Measurements from ENCODE around the gene NFAT5. TPM values are rescaled to one million over a fixed set of nuclear protein-coding genes. Genes with fewer than 3 reads are reported as not detected.

Gene NFAT5
- total and polyA plus RNA-seq, 9 of the 15 experiments (the other 6 are each of a cell fraction or from before 2014, with no cell fraction given) = 0.78 to 20.5 (median 12.4) TPM

GRCh38 chr16:69595127-69596036 lies 29.6 kb downstream of the NFAT5 start (continued):
- TF ChIP-seq FOS (IDR thresholded peaks at IDR 0.05; ENCODE audit: extremely low read depth, insufficient read length) (peak; percentile 27), SNIP1 (IDR thresholded peaks at IDR 0.05; ENCODE audit: low read depth) (no peak), NR2F6 (CRISPR knock-in tag; IDR thresholded peaks at IDR 0.05) (no peak), MEIS2 (IDR thresholded peaks at IDR 0.05; ENCODE audit: partially characterized antibody) (peak; percentile 87), ZNF217 (CRISPR knock-in tag; IDR thresholded peaks at IDR 0.05) (no peak), PREB (CRISPR knock-in tag; IDR thresholded peaks at IDR 0.05) (no peak), SAP30 (IDR thresholded peaks at IDR 0.05; ENCODE audit: borderline replicate concordance, insufficient read depth, low read depth, low read length, poor library complexity, severe bottlenecking) (no peak), SIRT6 (IDR thresholded peaks at IDR 0.05; ENCODE audit: low read depth, low read length) (no peak), RBBP5 (IDR thresholded peaks at IDR 0.05; ENCODE audit: borderline replicate concordance, insufficient read depth, low read length, poor library complexity, severe bottlenecking) (peak; percentile 28), ZBTB1 (CRISPR knock-in tag; IDR thresholded peaks at IDR 0.05; ENCODE audit: borderline replicate concordance, low read depth) (no peak), TAF1 (IDR thresholded peaks at IDR 0.05; ENCODE audit: control insufficient read depth, extremely low read depth, insufficient read depth, low read length, severe bottlenecking) (no peak), ARID1B (IDR thresholded peaks at IDR 0.05) (peak; percentile 74), PKNOX1 (IDR thresholded peaks at IDR 0.05) (peak; percentile 67), ATF1 (CRISPR knock-in tag; IDR thresholded peaks at IDR 0.05) (no peak), ATF1 (tag; IDR thresholded peaks at IDR 0.05) (no peak), ZNF444 (CRISPR knock-in tag; IDR thresholded peaks at IDR 0.05) (no peak), ELF1 (tag; IDR thresholded peaks at IDR 0.05) (no peak), DPF2 (IDR thresholded peaks at IDR 0.05) (peak; percentile 76), ZNF655 (CRISPR knock-in tag; IDR thresholded peaks at IDR 0.05) (no peak), PTBP1 (IDR thresholded peaks at IDR 0.05; ENCODE audit: low read depth, low read length) (no peak), SRF (CRISPR knock-in tag; IDR thresholded peaks at IDR 0.05) (no peak), MNT (conservative IDR thresholded peaks at IDR 0.05) (peak in 1 of 2 experiments; percentile 44; a peak in 2 of 4 replicates), ESRRB (CRISPR knock-in tag; IDR thresholded peaks at IDR 0.05; ENCODE audit: borderline replicate concordance) (no peak)

Measured in K562 (cell line).